OCI-LY7 (cell line): ENCODE measurements around the gene PTGES.

ENCODE experiments used
- CTCF ChIP-seq: fragments of 200-600 bp; sonication (generic); conservative IDR thresholded peaks from 2 replicates; pipeline ENCODE4 v1.5.1; 2014; ENCODE audit warnings: mild to moderate bottlenecking, antibody characterized with exemption, low read length, moderate library complexity, mixed read lengths
- EZH2phosphoT487 ChIP-seq: fragments of 200-600 bp; sonication (generic); IDR thresholded peaks from 2 replicates; pipeline ENCODE4 v1.6.1; 2018; ENCODE audit warnings: low read depth, borderline replicate concordance, mild to moderate bottlenecking, mixed run types, antibody characterized with exemption, low read length, moderate library complexity, mixed read lengths

- no peak for TF ChIP-seq CTCF
- no peak for TF ChIP-seq EZH2phosphoT487
Measured at GRCh38 chr9:129773262-129774048, 20.6 kb upstream of the PTGES start.
